Measurements from ENCODE around the gene EPC2. TPM values are rescaled to one million over a fixed set of nuclear protein-coding genes. Genes with fewer than 3 reads are reported as not detected.
"Not testable (repeated sequence)": the region's sequence is repeated elsewhere in the genome, so short reads cannot be mapped to it uniquely, and the experiment has no call there.

The EPC2 gene
- total RNA-seq, 1 donor from 2014 or later = 39.3 TPM

- Histone ChIP-seq H3K79me2 (ENCODE audit: low read depth) (peaks cover 100% of the 10 kb centered on the region), H3K4me1 (no peaks in the 10 kb centered on the region), H3F3A (ENCODE audit: low read depth) (no peaks in the 10 kb centered on the region), H3K4me2 (no peak overlapping the region), H3K4me3 (no peak overlapping the region), H3K36me3 (no peaks in the 10 kb centered on the region), H3K9ac (no peak overlapping the region), H4K20me1 (ENCODE audit: low read depth) (peaks cover 2% of the 10 kb centered on the region), H3K27me3 (no peaks in the 10 kb centered on the region), H2AFZ (replicated peaks) (no peak overlapping the region), H3K9me3 (ENCODE audit: low read depth) (no peaks in the 10 kb centered on the region), H3K27ac (no peak overlapping the region)
- Mint-ChIP-seq H3K9me3 (peaks cover 44% of the 10 kb centered on the region), H3K4me1 (no peaks in the 10 kb centered on the region), H3K36me3 (peaks cover 31% of the 10 kb centered on the region), H3K27ac (no peak overlapping the region), H3K27me3 (ENCODE audit: insufficient read depth, low read depth) (peaks cover 2% of the 10 kb centered on the region), H3K4me3 (no peak overlapping the region)
- no peak for DNase-seq (ENCODE audit: low spot score)
- TF ChIP-seq CTCF (IDR thresholded peaks at IDR 0.05) (no peak), EZH2 (IDR thresholded peaks at IDR 0.05) (no peak), EZH2phosphoT487 (IDR thresholded peaks at IDR 0.05) (no peak)
Observed at GRCh38 chr2:148680462-148680861, 35.9 kb downstream of the EPC2 start.

- TF ChIP-seq CTCF (IDR thresholded peaks at IDR 0.05) (no peak), EZH2 (IDR thresholded peaks at IDR 0.05) (no peak), EZH2phosphoT487 (IDR thresholded peaks at IDR 0.05) (no peak)
- Histone ChIP-seq H4K20me1 (ENCODE audit: low read depth) (peaks cover 2% of the 10 kb centered on the region), H3K9me3 (ENCODE audit: low read depth) (no peaks in the 10 kb centered on the region), H3K27me3 (no peaks in the 10 kb centered on the region), H3F3A (ENCODE audit: low read depth) (no peaks in the 10 kb centered on the region), H3K4me3 (no peak overlapping the region), H3K79me2 (ENCODE audit: low read depth) (peaks cover 100% of the 10 kb centered on the region), H3K4me2 (no peak overlapping the region), H3K27ac (no peak overlapping the region), H2AFZ (replicated peaks) (no peak overlapping the region), H3K4me1 (no peaks in the 10 kb centered on the region), H3K9ac (no peak overlapping the region), H3K36me3 (no peaks in the 10 kb centered on the region)
- Mint-ChIP-seq H3K4me3 (no peak overlapping the region), H3K9me3 (peaks cover 46% of the 10 kb centered on the region), H3K4me1 (no peaks in the 10 kb centered on the region), H3K36me3 (peaks cover 34% of the 10 kb centered on the region), H3K27me3 (ENCODE audit: insufficient read depth, low read depth) (peaks cover 2% of the 10 kb centered on the region), H3K27ac (no peak overlapping the region)
- no peak for DNase-seq (ENCODE audit: low spot score)
Observed at GRCh38 chr2:148681443-148681842, 36.9 kb downstream of the EPC2 start.

GRCh38 chr2:148681862-148682261, 37.3 kb downstream of the EPC2 start:
- not testable (repeated sequence) for H2AFZ ChIP-seq (replicated peaks); H3K4me1 ChIP-seq; H3F3A ChIP-seq (ENCODE audit: low read depth); H3K27ac ChIP-seq; H4K20me1 ChIP-seq (ENCODE audit: low read depth); H3K27ac Mint-ChIP-seq; H3K36me3 ChIP-seq; H3K4me2 ChIP-seq; H3K27me3 ChIP-seq; H3K27me3 Mint-ChIP-seq (ENCODE audit: insufficient read depth, low read depth); H3K9ac ChIP-seq; H3K9me3 ChIP-seq (ENCODE audit: low read depth); H3K4me3 Mint-ChIP-seq; H3K4me1 Mint-ChIP-seq; H3K4me3 ChIP-seq; DNase-seq (ENCODE audit: low spot score)
- Mint-ChIP-seq H3K36me3 (peaks cover 30% of the 10 kb centered on the region), H3K9me3 (peaks cover 42% of the 10 kb centered on the region)
- peaks cover 100% of the 10 kb centered on the region for H3K79me2 ChIP-seq (ENCODE audit: low read depth)

- Histone ChIP-seq H3K9ac (no peak overlapping the region), H3K4me3 (no peak overlapping the region), H3K79me2 (ENCODE audit: low read depth) (peaks cover 100% of the 10 kb centered on the region), H3K36me3 (no peaks in the 10 kb centered on the region), H3K9me3 (ENCODE audit: low read depth) (no peaks in the 10 kb centered on the region), H3K4me1 (no peaks in the 10 kb centered on the region), H3K27ac (no peak overlapping the region), H4K20me1 (ENCODE audit: low read depth) (peaks cover 7% of the 10 kb centered on the region), H3F3A (ENCODE audit: low read depth) (no peaks in the 10 kb centered on the region), H2AFZ (replicated peaks) (no peak overlapping the region), H3K27me3 (no peaks in the 10 kb centered on the region), H3K4me2 (no peak overlapping the region)
- Mint-ChIP-seq H3K4me1 (no peaks in the 10 kb centered on the region), H3K36me3 (peaks cover 26% of the 10 kb centered on the region), H3K27me3 (ENCODE audit: insufficient read depth, low read depth) (peaks cover 2% of the 10 kb centered on the region), H3K9me3 (peaks cover 36% of the 10 kb centered on the region), H3K27ac (no peak overlapping the region), H3K4me3 (no peak overlapping the region)
- no peak for TF ChIP-seq EZH2 (IDR thresholded peaks at IDR 0.05)
- no peak for TF ChIP-seq EZH2phosphoT487 (IDR thresholded peaks at IDR 0.05)
- TF ChIP-seq CTCF (IDR thresholded peaks at IDR 0.05) = no peak
- no peak for DNase-seq (ENCODE audit: low spot score)
Observed at GRCh38 chr2:148684507-148684906, 40.0 kb downstream of the EPC2 start.
